ENCODE measurements around the gene TSPAN18. TPM values are rescaled to one million over a fixed set of nuclear protein-coding genes. Genes with fewer than 3 reads are reported as not detected.

TSPAN18 gene
- total RNA-seq, 1 experiment from 2014 or later = 21.3 TPM

DNA sequence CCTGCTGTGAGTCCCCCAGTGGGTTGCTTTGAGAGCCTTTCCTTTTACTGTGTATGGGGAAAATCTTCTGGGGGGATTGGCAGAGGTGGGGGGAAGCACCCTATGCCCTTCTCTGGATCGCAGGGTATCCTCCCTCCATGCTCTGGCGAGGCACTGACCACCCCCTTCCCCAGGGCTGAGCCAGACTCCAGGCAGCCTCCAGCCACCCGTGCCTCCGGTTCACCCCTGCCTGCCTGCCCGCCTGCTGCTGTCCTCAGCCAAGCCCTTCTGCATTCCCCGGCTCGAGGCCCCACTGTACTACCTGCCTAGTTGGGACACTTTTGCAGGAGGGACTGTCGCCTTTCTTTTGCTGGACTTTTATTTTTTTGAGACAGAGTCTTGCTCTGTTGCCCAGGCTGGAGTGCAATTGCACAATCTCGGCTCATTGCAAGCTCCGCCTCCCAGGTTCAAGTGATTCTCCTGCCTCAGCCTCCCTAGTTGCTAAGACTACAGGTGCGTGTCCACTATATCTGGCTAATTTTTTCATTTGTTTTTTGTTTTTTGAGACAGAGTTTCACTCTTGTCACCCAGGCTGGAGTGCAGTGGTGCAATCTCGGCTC lies 247.7 kb downstream of the TSPAN18 start:
- Histone ChIP-seq H3K4me3 (ENCODE audit: low read depth in 2 of 2, low read length in 2 of 2) (no peak overlapping the region), H3K9me3 (ENCODE audit: control insufficient read depth, insufficient read depth, low read depth, low read length) (no peaks in the 10 kb centered on the region), H3K36me3 (ENCODE audit: control insufficient read depth, insufficient read depth, low read length) (no peaks in the 10 kb centered on the region), H3K27ac (ENCODE audit: low read length) (no peak overlapping the region), H3K27me3 (ENCODE audit: control insufficient read depth, insufficient read depth, low read length) (no peaks in the 10 kb centered on the region), H3K4me1 (ENCODE audit: control insufficient read depth, insufficient read depth, low read length) (peaks cover 31% of the 10 kb centered on the region)
- ATAC-seq = no peak
- DNase-seq (ENCODE audit: low read depth, low spot score) = no peak
- BruUV-seq (replicated peaks) = no TSS peak
- POLR2A ChIA-PET = no interaction called here
- CTCF ChIA-PET = no interaction called here
- in situ Hi-C loops (cut with HindIII; ENCODE audit: low pct_unique_long_range_greater_than_20kb, low sequenced_read_pairs) = no loop called here
- intact Hi-C loops (cut with micrococcal nuclease; ENCODE audit: unreplicated experiment) = no loop called here
- TF ChIP-seq, protein P1, sequence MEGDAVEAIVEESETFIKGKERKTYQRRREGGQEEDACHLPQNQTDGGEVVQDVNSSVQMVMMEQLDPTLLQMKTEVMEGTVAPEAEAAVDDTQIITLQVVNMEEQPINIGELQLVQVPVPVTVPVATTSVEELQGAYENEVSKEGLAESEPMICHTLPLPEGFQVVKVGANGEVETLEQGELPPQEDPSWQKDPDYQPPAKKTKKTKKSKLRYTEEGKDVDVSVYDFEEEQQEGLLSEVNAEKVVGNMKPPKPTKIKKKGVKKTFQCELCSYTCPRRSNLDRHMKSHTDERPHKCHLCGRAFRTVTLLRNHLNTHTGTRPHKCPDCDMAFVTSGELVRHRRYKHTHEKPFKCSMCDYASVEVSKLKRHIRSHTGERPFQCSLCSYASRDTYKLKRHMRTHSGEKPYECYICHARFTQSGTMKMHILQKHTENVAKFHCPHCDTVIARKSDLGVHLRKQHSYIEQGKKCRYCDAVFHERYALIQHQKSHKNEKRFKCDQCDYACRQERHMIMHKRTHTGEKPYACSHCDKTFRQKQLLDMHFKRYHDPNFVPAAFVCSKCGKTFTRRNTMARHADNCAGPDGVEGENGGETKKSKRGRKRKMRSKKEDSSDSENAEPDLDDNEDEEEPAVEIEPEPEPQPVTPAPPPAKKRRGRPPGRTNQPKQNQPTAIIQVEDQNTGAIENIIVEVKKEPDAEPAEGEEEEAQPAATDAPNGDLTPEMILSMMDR (IDR thresholded peaks at IDR 0.05) = no peak
- TF ChIP-seq, protein P2, sequence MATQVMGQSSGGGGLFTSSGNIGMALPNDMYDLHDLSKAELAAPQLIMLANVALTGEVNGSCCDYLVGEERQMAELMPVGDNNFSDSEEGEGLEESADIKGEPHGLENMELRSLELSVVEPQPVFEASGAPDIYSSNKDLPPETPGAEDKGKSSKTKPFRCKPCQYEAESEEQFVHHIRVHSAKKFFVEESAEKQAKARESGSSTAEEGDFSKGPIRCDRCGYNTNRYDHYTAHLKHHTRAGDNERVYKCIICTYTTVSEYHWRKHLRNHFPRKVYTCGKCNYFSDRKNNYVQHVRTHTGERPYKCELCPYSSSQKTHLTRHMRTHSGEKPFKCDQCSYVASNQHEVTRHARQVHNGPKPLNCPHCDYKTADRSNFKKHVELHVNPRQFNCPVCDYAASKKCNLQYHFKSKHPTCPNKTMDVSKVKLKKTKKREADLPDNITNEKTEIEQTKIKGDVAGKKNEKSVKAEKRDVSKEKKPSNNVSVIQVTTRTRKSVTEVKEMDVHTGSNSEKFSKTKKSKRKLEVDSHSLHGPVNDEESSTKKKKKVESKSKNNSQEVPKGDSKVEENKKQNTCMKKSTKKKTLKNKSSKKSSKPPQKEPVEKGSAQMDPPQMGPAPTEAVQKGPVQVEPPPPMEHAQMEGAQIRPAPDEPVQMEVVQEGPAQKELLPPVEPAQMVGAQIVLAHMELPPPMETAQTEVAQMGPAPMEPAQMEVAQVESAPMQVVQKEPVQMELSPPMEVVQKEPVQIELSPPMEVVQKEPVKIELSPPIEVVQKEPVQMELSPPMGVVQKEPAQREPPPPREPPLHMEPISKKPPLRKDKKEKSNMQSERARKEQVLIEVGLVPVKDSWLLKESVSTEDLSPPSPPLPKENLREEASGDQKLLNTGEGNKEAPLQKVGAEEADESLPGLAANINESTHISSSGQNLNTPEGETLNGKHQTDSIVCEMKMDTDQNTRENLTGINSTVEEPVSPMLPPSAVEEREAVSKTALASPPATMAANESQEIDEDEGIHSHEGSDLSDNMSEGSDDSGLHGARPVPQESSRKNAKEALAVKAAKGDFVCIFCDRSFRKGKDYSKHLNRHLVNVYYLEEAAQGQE (IDR thresholded peaks at IDR 0.05; ENCODE audit: insufficient read depth in 1 of 2, low read depth in 2 of 2, low read length in 1 of 2) = no peak
- TF ChIP-seq TCF7L2 (IDR thresholded peaks at IDR 0.05; ENCODE audit: low read depth, low read length) = no peak
- no peak for TF ChIP-seq SIN3A (IDR thresholded peaks at IDR 0.05; ENCODE audit: borderline replicate concordance, insufficient read depth, low read depth, low read length)
- no peak for TF ChIP-seq POLR2AphosphoS5 (IDR thresholded peaks at IDR 0.05; ENCODE audit: low read depth, low read length)

DNA sequence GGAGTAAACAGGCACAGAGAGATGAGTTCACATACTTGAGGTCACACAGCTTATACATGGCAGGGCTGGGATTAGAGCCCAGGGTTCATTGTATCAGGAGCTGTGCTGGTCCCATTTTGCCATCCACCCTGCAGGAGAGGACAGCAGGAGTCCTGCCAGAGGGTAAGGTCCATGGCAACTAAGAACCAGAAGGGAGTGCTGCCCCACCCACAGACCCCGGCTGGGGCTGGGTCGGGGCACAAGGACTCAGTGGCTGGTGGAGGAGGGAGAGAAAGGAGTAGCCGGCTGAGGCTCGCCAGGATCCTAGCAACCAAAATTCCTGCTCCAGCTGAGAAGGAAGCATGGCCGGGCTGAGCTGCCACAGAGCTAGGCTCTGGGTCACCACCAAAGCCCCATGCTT lies 249.8 kb downstream of the TSPAN18 start:
- CTCF ChIA-PET = interaction anchor here (0.7 to 1.1 kb wide), 3 partner anchors 16 to 391 kb away, joined by 3 to 5 read pairs (median 3); no protein-coding TSS in a partner anchor
- TF ChIP-seq SIN3A (IDR thresholded peaks at IDR 0.05; ENCODE audit: borderline replicate concordance, insufficient read depth, low read depth, low read length) = no peak
- TF ChIP-seq, protein P2 (IDR thresholded peaks at IDR 0.05; ENCODE audit: insufficient read depth in 1 of 2, low read depth in 2 of 2, low read length in 1 of 2) = no peak
- TF ChIP-seq TCF7L2 (IDR thresholded peaks at IDR 0.05; ENCODE audit: low read depth, low read length) = no peak
- TF ChIP-seq, protein P1 (IDR thresholded peaks at IDR 0.05) = no peak
- TF ChIP-seq POLR2AphosphoS5 (IDR thresholded peaks at IDR 0.05; ENCODE audit: low read depth, low read length) = no peak
- H3K36me3 ChIP-seq (ENCODE audit: control insufficient read depth, insufficient read depth, low read length) = no peaks in the 10 kb centered on the region

More for the DNA sequence above, 249.8 kb downstream of the TSPAN18 start:
- peak overlapping the region; percentile 91 for H3K27ac ChIP-seq (ENCODE audit: low read length)
- intact Hi-C loops (cut with micrococcal nuclease; ENCODE audit: unreplicated experiment) (no loop called here), in situ Hi-C loops (cut with HindIII; ENCODE audit: low pct_unique_long_range_greater_than_20kb, low sequenced_read_pairs) (no loop called here)
- POLR2A ChIA-PET = no interaction called here
- H3K4me1 ChIP-seq (ENCODE audit: control insufficient read depth, insufficient read depth, low read length) = peaks cover 49% of the 10 kb centered on the region
- no peaks in the 10 kb centered on the region for H3K9me3 ChIP-seq (ENCODE audit: control insufficient read depth, insufficient read depth, low read depth, low read length)
- ATAC-seq (no peak), DNase-seq (ENCODE audit: low read depth, low spot score) (no peak)
- BruUV-seq (replicated peaks) = no TSS peak
- no peak overlapping the region for H3K4me3 ChIP-seq (ENCODE audit: low read depth in 2 of 2, low read length in 2 of 2)
- H3K27me3 ChIP-seq (ENCODE audit: control insufficient read depth, insufficient read depth, low read length) = no peaks in the 10 kb centered on the region

Data from Panc1 (cell line).